Measurements from ENCODE around the gene ING4. TPM values are rescaled to one million over a fixed set of nuclear protein-coding genes. Genes with fewer than 3 reads are reported as not detected.
A peak's percentile ranks its signal among the peaks of the same experiment; 100 is the strongest.
"Not testable (repeated sequence)": the region's sequence is repeated elsewhere in the genome, so short reads cannot be mapped to it uniquely, and the experiment has no call there.

Gene ING4
- 10 to 100 TPM; 24.9 TPM for total RNA-seq

- Mint-ChIP-seq H3K27ac (peak within 1 kb of the TSS; percentile 94), H3K27me3 (ENCODE audit: low read depth) (no peaks in the 10 kb centered on the region), H3K36me3 (ENCODE audit: low read depth) (peaks cover 32% of the 10 kb centered on the region), H3K4me3 (peak within 1 kb of the TSS; percentile 86), H3K4me1 (ENCODE audit: low read depth) (peaks cover 22% of the 10 kb centered on the region), H3K9me3 (ENCODE audit: insufficient read depth) (no peaks in the 10 kb centered on the region)
- ChIA-PET CTCF (interaction anchor here (1.0 to 3.0 kb wide), 6 partner anchors 21 to 125 kb away, joined by 3 to 12 read pairs (median 6); partner anchors contain the start of gene ZNF384), POLR2A (interaction anchor here (0.6 to 1.3 kb wide), 3 partner anchors 13 to 28 kb away, joined by 3 to 4 read pairs (median 3); partner anchors contain the start of gene ZNF384)
- ATAC-seq (peak; percentile 99), DNase-seq (peak; percentile 99)
These were observed at the start of gene ING4 for GRCh38 chr12:6662906-6663742. Gene ING4 (minus strand): TSS chr12:6663119. CDS start chr12:6663101, 18 bp downstream.

GRCh38 chr12:6708960-6709394, 46.1 kb upstream of the ING4 start:
- peaks cover 13% of the 10 kb centered on the region for H3K27me3 Mint-ChIP-seq (ENCODE audit: low read depth)
- POLR2A ChIA-PET = interaction anchor here (0.6 to 1.6 kb wide), 8 partner anchors 10 to 403 kb away, joined by 3 to 13 read pairs (median 3); partner anchors contain the start of genes COPS7A and ZNF384
- CTCF ChIA-PET = interaction anchor here (0.9 to 3.4 kb wide), 4 partner anchors 11 to 44 kb away, joined by 3 to 12 read pairs (median 6); partner anchors contain the start of genes COPS7A, MLF2 and ZNF384
- peak overlapping the region; percentile 44 for H3K4me3 Mint-ChIP-seq
- H3K4me1 Mint-ChIP-seq (ENCODE audit: low read depth) = peaks cover 10% of the 10 kb centered on the region
- ATAC-seq (peak; percentile 57), DNase-seq (peak; percentile 50)
- H3K27ac Mint-ChIP-seq = peak overlapping the region; percentile 83
- H3K9me3 Mint-ChIP-seq (ENCODE audit: insufficient read depth) = peaks cover 7% of the 10 kb centered on the region
- H3K36me3 Mint-ChIP-seq (ENCODE audit: low read depth) = peaks cover 3% of the 10 kb centered on the region

GRCh38 chr12:6708351-6708750, 45.4 kb upstream of the ING4 start:
- H3K36me3 Mint-ChIP-seq (ENCODE audit: low read depth); H3K27ac Mint-ChIP-seq; DNase-seq; ATAC-seq; H3K4me3 Mint-ChIP-seq; H3K9me3 Mint-ChIP-seq (ENCODE audit: insufficient read depth): not testable (repeated sequence)
- ChIA-PET CTCF (interaction anchor here (1.5 to 3.4 kb wide), 3 partner anchors 10 to 19 kb away, joined by 5 to 12 read pairs (median 7); partner anchors contain the start of genes COPS7A and ZNF384), POLR2A (interaction anchor here (0.6 to 1.6 kb wide), 3 partner anchors 9 to 404 kb away, joined by 3 to 13 read pairs (median 3); partner anchors contain the start of gene COPS7A)
- Mint-ChIP-seq H3K4me1 (ENCODE audit: low read depth) (peaks cover 12% of the 10 kb centered on the region), H3K27me3 (ENCODE audit: low read depth) (peaks cover 17% of the 10 kb centered on the region)

GRCh38 chr12:6703631-6704030, 40.7 kb upstream of the ING4 start:
- no peak overlapping the region for H3K27ac Mint-ChIP-seq

GRCh38 chr12:6701078-6701768, 38.3 kb upstream of the ING4 start:
- CTCF ChIA-PET = no interaction called here
- Mint-ChIP-seq H3K4me1 (ENCODE audit: low read depth) (peaks cover 18% of the 10 kb centered on the region), H3K36me3 (ENCODE audit: low read depth) (no peaks in the 10 kb centered on the region), H3K4me3 (peak overlapping the region; percentile 51), H3K9me3 (ENCODE audit: insufficient read depth) (no peaks in the 10 kb centered on the region), H3K27ac (no peak overlapping the region), H3K27me3 (ENCODE audit: low read depth) (peaks cover 59% of the 10 kb centered on the region)
- POLR2A ChIA-PET = no interaction called here
- ATAC-seq (no peak), DNase-seq (no peak)

More at GRCh38 chr12:6703631-6704030, 40.7 kb upstream of the ING4 start:
- Mint-ChIP-seq H3K36me3 (ENCODE audit: low read depth) (no peaks in the 10 kb centered on the region), H3K27me3 (ENCODE audit: low read depth) (peaks cover 51% of the 10 kb centered on the region), H3K4me3 (no peak overlapping the region), H3K9me3 (ENCODE audit: insufficient read depth) (no peaks in the 10 kb centered on the region), H3K4me1 (ENCODE audit: low read depth) (peaks cover 16% of the 10 kb centered on the region)
- CTCF ChIA-PET = interaction anchor here (1.2 kb wide), 1 partner anchor 8 kb away, joined by 3 read pairs; no protein-coding TSS in a partner anchor
- ATAC-seq (no peak), DNase-seq (peak; percentile 37)
- POLR2A ChIA-PET = no interaction called here

- DNase-seq (peak; percentile 38), ATAC-seq (peak; percentile 79)
- Mint-ChIP-seq H3K4me1 (ENCODE audit: low read depth) (peaks cover 18% of the 10 kb centered on the region), H3K4me3 (peak within 1 kb of the TSS; percentile 51), H3K27me3 (ENCODE audit: low read depth) (peaks cover 59% of the 10 kb centered on the region), H3K27ac (no peak within 1 kb of the TSS), H3K36me3 (ENCODE audit: low read depth) (no peaks in the 10 kb centered on the region), H3K9me3 (ENCODE audit: insufficient read depth) (no peaks in the 10 kb centered on the region)
- POLR2A ChIA-PET = no interaction called here
- CTCF ChIA-PET = no interaction called here
These were observed 37.7 kb upstream of the ING4 start, which contains the start of gene PIANP for GRCh38 chr12:6700646-6701051. Gene PIANP (minus strand): TSS chr12:6700815. CDS start chr12:6698061, 2,754 bp downstream.

GRCh38 chr12:6699989-6700645, 37.2 kb upstream of the ING4 start:
- DNase-seq (no peak), ATAC-seq (peak; percentile 44)
- peaks cover 18% of the 10 kb centered on the region for H3K4me1 Mint-ChIP-seq (ENCODE audit: low read depth)
- no peaks in the 10 kb centered on the region for H3K9me3 Mint-ChIP-seq (ENCODE audit: insufficient read depth)
- H3K27ac Mint-ChIP-seq = no peak overlapping the region
- POLR2A ChIA-PET = interaction anchor here (1.9 kb wide), 1 partner anchor 11 kb away, joined by 10 read pairs; the partner anchor contains the start of gene ZNF384
- H3K4me3 Mint-ChIP-seq = peak overlapping the region; percentile 32
- CTCF ChIA-PET = interaction anchor here (0.8 to 1.0 kb wide), 3 partner anchors 16 to 163 kb away, joined by 3 to 4 read pairs (median 3); no protein-coding TSS in a partner anchor
- no peaks in the 10 kb centered on the region for H3K36me3 Mint-ChIP-seq (ENCODE audit: low read depth)
- H3K27me3 Mint-ChIP-seq (ENCODE audit: low read depth) = peaks cover 57% of the 10 kb centered on the region

- Mint-ChIP-seq H3K27me3 (ENCODE audit: low read depth) (peaks cover 53% of the 10 kb centered on the region), H3K4me3 (peak overlapping the region; percentile 32), H3K4me1 (ENCODE audit: low read depth) (peaks cover 20% of the 10 kb centered on the region), H3K36me3 (ENCODE audit: low read depth) (no peaks in the 10 kb centered on the region), H3K27ac (peak overlapping the region; percentile 35), H3K9me3 (ENCODE audit: insufficient read depth) (no peaks in the 10 kb centered on the region)
- ChIA-PET CTCF (interaction anchor here (0.8 to 1.6 kb wide), 4 partner anchors 10 to 162 kb away, joined by 3 to 7 read pairs (median 4); partner anchors contain the start of gene ZNF384), POLR2A (interaction anchor here (0.6 to 1.9 kb wide), 3 partner anchors 9 to 25 kb away, joined by 3 to 10 read pairs (median 3); partner anchors contain the start of genes COPS7A and ZNF384)
- ATAC-seq (no peak), DNase-seq (no peak)
These were observed 36.5 kb upstream of the ING4 start for GRCh38 chr12:6699259-6699988.

GRCh38 chr12:6698352-6699046, 35.6 kb upstream of the ING4 start:
- Mint-ChIP-seq H3K9me3 (ENCODE audit: insufficient read depth) (no peaks in the 10 kb centered on the region), H3K27me3 (ENCODE audit: low read depth) (peaks cover 45% of the 10 kb centered on the region)
- DNase-seq = no peak

More at GRCh38 chr12:6698352-6699046, 35.6 kb upstream of the ING4 start:
- ChIA-PET POLR2A (interaction anchor here (1.9 kb wide), 1 partner anchor 9 kb away, joined by 10 read pairs; the partner anchor contains the start of gene ZNF384), CTCF (interaction anchor here (0.9 to 1.6 kb wide), 7 partner anchors 9 to 147 kb away, joined by 3 to 7 read pairs (median 5); partner anchors contain the start of genes MLF2, NOP2 and ZNF384)
- H3K27ac Mint-ChIP-seq = no peak overlapping the region
- H3K36me3 Mint-ChIP-seq (ENCODE audit: low read depth) = no peaks in the 10 kb centered on the region
- no peak overlapping the region for H3K4me3 Mint-ChIP-seq
- peaks cover 22% of the 10 kb centered on the region for H3K4me1 Mint-ChIP-seq (ENCODE audit: low read depth)
- ATAC-seq = no peak
